IPS DF 19.7 (cell line): Measurements from ENCODE around the gene ACBD3.

Experiments
- DNase-seq: peaks from one replicate; pipeline ENCODE4 v3.0.0-alpha.2; 2013; ENCODE audit warnings: low read depth, low spot score

Gene ACBD3

GRCh38 chr1:226134170-226135058 is 52.1 kb downstream of the ACBD3 start:
- no peak for DNase-seq

GRCh38 chr1:226133504-226134123 is 52.9 kb downstream of the ACBD3 start:
- DNase-seq: no peak

GRCh38 chr1:226132728-226133503 is 53.6 kb downstream of the ACBD3 start:
- no peak for DNase-seq

GRCh38 chr1:226131639-226132038 is 54.9 kb downstream of the ACBD3 start:
- no peak for DNase-seq

GRCh38 chr1:226129230-226129629 is 57.3 kb downstream of the ACBD3 start:
- DNase-seq: no peak

GRCh38 chr1:226128487-226129075 is 58.0 kb downstream of the ACBD3 start:
- DNase-seq: no peak

- no peak for DNase-seq
Measured at GRCh38 chr1:226126824-226127569, 59.5 kb downstream of the ACBD3 start.

- DNase-seq: no peak
Measured at GRCh38 chr1:226125831-226126230, 60.7 kb downstream of the ACBD3 start.

GRCh38 chr1:226125097-226125630 is 61.4 kb downstream of the ACBD3 start:
- no peak for DNase-seq

- DNase-seq: no peak
Measured at GRCh38 chr1:226123591-226124471, 62.7 kb downstream of the ACBD3 start.

- no peak for DNase-seq
Measured at GRCh38 chr1:226123212-226123560, 63.4 kb downstream of the ACBD3 start.

- no peak for DNase-seq
Measured at GRCh38 chr1:226121587-226122400, 64.7 kb downstream of the ACBD3 start.

GRCh38 chr1:226121049-226121586 is 65.4 kb downstream of the ACBD3 start:
- DNase-seq: no peak

- DNase-seq: no peak
Measured at GRCh38 chr1:226120398-226120797, 66.1 kb downstream of the ACBD3 start.

- DNase-seq: no peak
Measured at GRCh38 chr1:226119169-226119568, 67.4 kb downstream of the ACBD3 start.

- no peak for DNase-seq
Measured at GRCh38 chr1:226118357-226118756, 68.2 kb downstream of the ACBD3 start.

- DNase-seq: no peak
Measured at GRCh38 chr1:226117330-226117729, 69.2 kb downstream of the ACBD3 start.

- no peak for DNase-seq
Measured at GRCh38 chr1:226116673-226117072, 69.9 kb downstream of the ACBD3 start.

GRCh38 chr1:226112626-226113025 is 73.9 kb downstream of the ACBD3 start:
- DNase-seq: no peak
